ENCODE data around the gene KCNQ1. TPM values are rescaled to one million over a fixed set of nuclear protein-coding genes. Genes with fewer than 3 reads are reported as not detected.

Gene KCNQ1
- total and polyA plus RNA-seq, 3 experiments from 2014 or later, result 2.6 to 5.7 (median 3.4) TPM

- CTCF ChIA-PET, result no interaction called here
- Histone ChIP-seq H3K27me3 (ENCODE audit: insufficient read depth, low read length, poor library complexity, severe bottlenecking) (no peaks in the 10 kb centered on the region), H3K4me1 (ENCODE audit: insufficient read depth, low read length) (no peaks in the 10 kb centered on the region), H3K4me3 (ENCODE audit: low read length) (no peak overlapping the region), H3K36me3 (ENCODE audit: insufficient read depth, low read length) (no peaks in the 10 kb centered on the region), H3K9me3 (ENCODE audit: low read length) (no peaks in the 10 kb centered on the region), H3K27ac (ENCODE audit: low read depth, low read length) (no peak overlapping the region)
- Mint-ChIP-seq H3K4me1 (no peaks in the 10 kb centered on the region), H3K9me3 (no peaks in the 10 kb centered on the region), H3K27ac (no peak overlapping the region), H3K27me3 (no peaks in the 10 kb centered on the region), H3K4me3 (no peak overlapping the region), H3K36me3 (no peaks in the 10 kb centered on the region)
- POLR2A ChIA-PET, result no interaction called here
- no peak for DNase-seq
These were observed 288.3 kb downstream of the KCNQ1 start for GRCh38 chr11:2732940-2733628.

GRCh38 chr11:2734181-2735052 lies 289.6 kb downstream of the KCNQ1 start:
- Histone ChIP-seq H3K27me3 (ENCODE audit: insufficient read depth, low read length, poor library complexity, severe bottlenecking) (no peaks in the 10 kb centered on the region), H3K36me3 (ENCODE audit: insufficient read depth, low read length) (no peaks in the 10 kb centered on the region), H3K27ac (ENCODE audit: low read depth, low read length) (no peak overlapping the region), H3K4me1 (ENCODE audit: insufficient read depth, low read length) (no peaks in the 10 kb centered on the region), H3K4me3 (ENCODE audit: low read length) (no peak overlapping the region), H3K9me3 (ENCODE audit: low read length) (no peaks in the 10 kb centered on the region)
- ChIA-PET POLR2A (no interaction called here), CTCF (no interaction called here)
- H3K27ac Mint-ChIP-seq, result peak overlapping the region in 1 of 8 donors; percentile 82
- H3K9me3 Mint-ChIP-seq, result no peaks in the 10 kb centered on the region
- no peaks in the 10 kb centered on the region for H3K4me1 Mint-ChIP-seq
- no peaks in the 10 kb centered on the region for H3K27me3 Mint-ChIP-seq
- H3K36me3 Mint-ChIP-seq, result no peaks in the 10 kb centered on the region
- no peak for DNase-seq
- no peak overlapping the region for H3K4me3 Mint-ChIP-seq

GRCh38 chr11:2735053-2735589 lies 290.3 kb downstream of the KCNQ1 start:
- Mint-ChIP-seq H3K27ac (peak overlapping the region in 1 of 8 donors; percentile 90), H3K36me3 (no peaks in the 10 kb centered on the region), H3K9me3 (no peaks in the 10 kb centered on the region), H3K4me1 (no peaks in the 10 kb centered on the region), H3K4me3 (no peak overlapping the region), H3K27me3 (no peaks in the 10 kb centered on the region)
- H3K4me3 ChIP-seq (ENCODE audit: low read length), result no peak overlapping the region
- ChIA-PET CTCF (no interaction called here), POLR2A (no interaction called here)
- DNase-seq, result no peak
- H3K36me3 ChIP-seq (ENCODE audit: insufficient read depth, low read length), result no peaks in the 10 kb centered on the region
- no peaks in the 10 kb centered on the region for H3K27me3 ChIP-seq (ENCODE audit: insufficient read depth, low read length, poor library complexity, severe bottlenecking)
- no peaks in the 10 kb centered on the region for H3K9me3 ChIP-seq (ENCODE audit: low read length)
- no peaks in the 10 kb centered on the region for H3K4me1 ChIP-seq (ENCODE audit: insufficient read depth, low read length)
- H3K27ac ChIP-seq (ENCODE audit: low read depth, low read length), result no peak overlapping the region

DNA sequence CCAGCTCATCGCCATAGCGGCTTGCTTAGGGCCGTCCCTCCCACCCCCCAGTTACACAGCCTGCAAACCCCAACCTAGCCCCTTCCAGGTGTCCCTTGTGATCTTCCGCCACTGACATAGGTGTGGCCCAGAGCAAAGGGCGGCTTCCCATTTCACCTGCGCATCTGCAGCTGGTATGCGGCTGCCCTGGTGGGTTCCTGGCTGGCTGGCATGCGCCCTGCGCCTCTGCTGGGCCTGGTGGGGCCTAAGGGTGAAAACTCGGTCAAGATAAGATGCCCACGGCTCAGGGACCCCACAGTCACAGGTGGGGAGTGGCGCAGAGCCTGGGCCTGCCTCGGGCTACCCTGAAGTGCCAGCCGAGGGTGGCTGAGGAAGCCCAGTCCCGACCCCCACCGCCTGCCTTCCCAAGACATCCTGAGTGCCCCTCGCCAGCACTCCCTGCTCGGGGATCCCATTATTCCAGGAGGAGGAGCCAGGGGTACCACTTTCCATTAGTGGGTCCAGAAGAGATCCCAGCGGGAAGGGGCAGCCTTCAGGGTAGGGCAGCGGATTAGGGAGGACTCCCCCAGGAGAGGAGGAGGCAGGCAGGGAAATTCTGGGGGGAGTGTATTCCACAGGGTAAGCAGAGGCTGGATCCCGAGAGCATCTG lies 291.9 kb downstream of the KCNQ1 start:
- CTCF ChIA-PET, result no interaction called here

DNA sequence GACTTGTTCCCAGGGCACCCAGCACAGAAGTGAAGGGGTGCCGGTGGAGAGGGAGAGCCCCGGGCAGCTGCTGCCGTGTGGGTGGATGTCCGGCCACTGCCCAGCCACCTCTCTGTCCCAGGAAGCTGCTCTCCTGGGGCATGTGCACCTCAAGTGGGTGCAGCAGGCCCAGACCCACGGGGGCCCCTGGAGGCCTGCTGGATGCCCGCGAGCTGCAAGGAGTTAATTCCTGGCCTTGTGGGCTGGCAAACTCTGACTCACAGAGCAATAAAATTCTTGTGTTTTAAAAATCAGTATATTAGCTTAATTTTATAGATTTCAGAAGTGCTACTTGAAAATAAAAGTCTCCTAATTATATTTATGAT lies 292.4 kb downstream of the KCNQ1 start:
- ChIA-PET CTCF (no interaction called here), POLR2A (no interaction called here)
- Histone ChIP-seq H3K4me3 (ENCODE audit: low read length) (no peak overlapping the region), H3K4me1 (ENCODE audit: insufficient read depth, low read length) (no peaks in the 10 kb centered on the region), H3K9me3 (ENCODE audit: low read length) (no peaks in the 10 kb centered on the region), H3K27ac (ENCODE audit: low read depth, low read length) (no peak overlapping the region), H3K27me3 (ENCODE audit: insufficient read depth, low read length, poor library complexity, severe bottlenecking) (no peaks in the 10 kb centered on the region), H3K36me3 (ENCODE audit: insufficient read depth, low read length) (no peaks in the 10 kb centered on the region)
- H3K27ac Mint-ChIP-seq, result no peak overlapping the region
- no peak for DNase-seq
- no peaks in the 10 kb centered on the region for H3K9me3 Mint-ChIP-seq
- H3K27me3 Mint-ChIP-seq, result no peaks in the 10 kb centered on the region
- no peaks in the 10 kb centered on the region for H3K4me1 Mint-ChIP-seq
- no peak overlapping the region for H3K4me3 Mint-ChIP-seq
- no peaks in the 10 kb centered on the region for H3K36me3 Mint-ChIP-seq

More for the DNA sequence above, 291.9 kb downstream of the KCNQ1 start:
- Mint-ChIP-seq H3K4me1 (no peaks in the 10 kb centered on the region), H3K4me3 (no peak overlapping the region), H3K36me3 (no peaks in the 10 kb centered on the region), H3K27me3 (no peaks in the 10 kb centered on the region), H3K27ac (no peak overlapping the region), H3K9me3 (no peaks in the 10 kb centered on the region)
- Histone ChIP-seq H3K36me3 (ENCODE audit: insufficient read depth, low read length) (no peaks in the 10 kb centered on the region), H3K4me3 (ENCODE audit: low read length) (no peak overlapping the region), H3K4me1 (ENCODE audit: insufficient read depth, low read length) (no peaks in the 10 kb centered on the region), H3K9me3 (ENCODE audit: low read length) (no peaks in the 10 kb centered on the region), H3K27me3 (ENCODE audit: insufficient read depth, low read length, poor library complexity, severe bottlenecking) (no peaks in the 10 kb centered on the region), H3K27ac (ENCODE audit: low read depth, low read length) (no peak overlapping the region)
- POLR2A ChIA-PET, result no interaction called here
- no peak for DNase-seq

GRCh38 chr11:2737866-2738265 lies 293.1 kb downstream of the KCNQ1 start:
- Histone ChIP-seq H3K36me3 (ENCODE audit: insufficient read depth, low read length) (no peaks in the 10 kb centered on the region), H3K4me3 (ENCODE audit: low read length) (no peak overlapping the region), H3K9me3 (ENCODE audit: low read length) (no peaks in the 10 kb centered on the region), H3K27me3 (ENCODE audit: insufficient read depth, low read length, poor library complexity, severe bottlenecking) (no peaks in the 10 kb centered on the region), H3K27ac (ENCODE audit: low read depth, low read length) (no peak overlapping the region), H3K4me1 (ENCODE audit: insufficient read depth, low read length) (no peaks in the 10 kb centered on the region)
- Mint-ChIP-seq H3K4me3 (no peak overlapping the region), H3K9me3 (no peaks in the 10 kb centered on the region), H3K36me3 (no peaks in the 10 kb centered on the region), H3K27ac (no peak overlapping the region), H3K4me1 (no peaks in the 10 kb centered on the region), H3K27me3 (no peaks in the 10 kb centered on the region)
- ChIA-PET CTCF (no interaction called here), POLR2A (no interaction called here)
- DNase-seq, result no peak

GRCh38 chr11:2738551-2739431 lies 294.0 kb downstream of the KCNQ1 start:
- H3K4me1 ChIP-seq (ENCODE audit: insufficient read depth, low read length), result no peaks in the 10 kb centered on the region
- no peak overlapping the region for H3K27ac ChIP-seq (ENCODE audit: low read depth, low read length)
- H3K4me3 ChIP-seq (ENCODE audit: low read length), result no peak overlapping the region
- Mint-ChIP-seq H3K4me3 (no peak overlapping the region), H3K36me3 (no peaks in the 10 kb centered on the region), H3K9me3 (no peaks in the 10 kb centered on the region), H3K4me1 (no peaks in the 10 kb centered on the region), H3K27me3 (no peaks in the 10 kb centered on the region), H3K27ac (peak overlapping the region in 1 of 8 donors; percentile 14)
- H3K36me3 ChIP-seq (ENCODE audit: insufficient read depth, low read length), result no peaks in the 10 kb centered on the region
- H3K27me3 ChIP-seq (ENCODE audit: insufficient read depth, low read length, poor library complexity, severe bottlenecking), result no peaks in the 10 kb centered on the region
- POLR2A ChIA-PET, result no interaction called here
- CTCF ChIA-PET, result no interaction called here
- H3K9me3 ChIP-seq (ENCODE audit: low read length), result no peaks in the 10 kb centered on the region
- DNase-seq, result no peak
